HG02763 (cell line): ENCODE data around the gene ERGIC3.
A peak's percentile ranks its signal among the peaks of the same experiment; 100 is the strongest.

Source experiments
- ATAC-seq: cut with Tn5 transposase; IDR thresholded peaks from one replicate; pipeline ENCODE4 v1.9.1; 2021; ENCODE audit warnings: mild to moderate bottlenecking, moderate library complexity; ENCODE audit not compliant: unreplicated experiment

ERGIC3 gene

DNA sequence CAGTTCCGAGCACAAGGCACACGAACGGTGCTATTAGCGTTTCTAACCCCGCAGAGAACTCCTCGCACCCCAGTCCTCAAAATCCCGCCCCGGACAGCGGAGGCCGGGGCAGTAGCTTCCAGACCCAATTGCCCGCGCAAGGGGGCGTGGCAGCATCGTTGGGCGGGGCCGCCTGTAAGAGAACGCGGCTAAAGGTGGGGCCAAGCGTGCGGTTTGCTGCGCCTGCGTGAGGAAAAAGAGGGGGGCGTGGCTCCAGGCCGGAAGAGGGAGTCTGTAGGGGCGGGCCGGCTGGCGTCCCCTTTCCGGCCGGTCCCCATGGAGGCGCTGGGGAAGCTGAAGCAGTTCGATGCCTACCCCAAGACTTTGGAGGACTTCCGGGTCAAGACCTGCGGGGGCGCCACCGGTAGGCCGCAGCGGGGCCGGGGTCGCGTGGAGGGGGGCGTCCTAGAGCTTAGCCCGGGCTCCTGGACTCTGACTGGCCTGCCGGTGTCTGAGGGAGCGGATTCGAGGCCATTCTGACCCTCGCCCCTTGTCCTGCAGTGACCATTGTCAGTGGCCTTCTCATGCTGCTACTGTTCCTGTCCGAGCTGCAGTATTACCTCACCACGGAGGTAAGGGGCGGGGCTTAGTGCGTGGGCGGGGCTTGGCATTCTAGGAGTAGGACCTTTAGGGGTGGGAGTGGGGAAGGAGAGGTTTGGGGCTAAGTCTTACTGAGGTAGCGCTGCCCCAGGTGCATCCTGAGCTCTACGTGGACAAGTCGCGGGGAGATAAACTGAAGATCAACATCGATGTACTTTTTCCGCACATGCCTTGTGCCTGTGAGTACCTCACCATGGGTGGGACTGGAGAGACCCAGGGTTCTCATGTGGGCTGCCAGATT, at the start of gene ERGIC3:
Gene ERGIC3 (plus strand): TSS at position 296 of the 880 bp plus-strand sequence. CDS start 20 bp downstream, at position 316.
- peak; percentile 94 for ATAC-seq

DNA sequence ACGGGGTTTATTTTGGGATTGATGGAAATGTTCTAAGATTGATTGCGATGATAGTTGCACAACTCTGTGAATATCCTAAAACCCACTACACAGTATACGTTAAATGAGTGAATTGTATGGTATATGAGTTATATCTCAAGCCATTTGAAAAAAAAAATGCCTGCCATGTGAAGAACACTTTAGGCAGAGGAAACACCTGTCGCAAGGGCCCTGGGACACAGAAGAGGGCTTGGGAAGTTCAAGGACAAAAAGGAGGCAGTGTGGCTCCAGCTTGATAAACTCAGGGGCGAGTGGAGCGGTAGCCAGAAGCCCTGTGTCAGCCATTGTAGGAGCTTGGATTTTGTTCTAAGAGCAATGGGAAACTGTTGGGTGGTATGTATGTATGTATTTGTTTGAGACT, 49.5 kb upstream of the ERGIC3 start:
- no peak for ATAC-seq

DNA sequence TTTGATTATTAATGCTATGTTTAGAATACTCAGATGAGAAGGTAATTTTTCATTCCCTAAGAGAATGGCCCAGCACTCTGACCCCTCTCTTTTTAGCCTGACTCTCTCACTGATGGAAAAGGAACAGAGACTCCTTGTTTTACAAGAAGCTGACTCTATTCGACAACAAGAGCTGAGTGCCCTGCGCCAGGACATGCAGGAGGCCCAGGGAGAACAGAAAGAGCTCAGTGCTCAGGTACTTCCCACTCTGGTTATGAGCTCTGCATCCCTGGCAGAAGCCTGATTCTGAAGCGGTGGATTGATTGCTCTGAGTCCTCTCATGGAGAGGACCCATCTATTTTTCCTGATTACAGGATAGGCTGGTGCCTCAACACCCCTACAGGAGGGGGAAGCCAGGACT, 45.4 kb upstream of the ERGIC3 start:
- ATAC-seq: no peak

DNA sequence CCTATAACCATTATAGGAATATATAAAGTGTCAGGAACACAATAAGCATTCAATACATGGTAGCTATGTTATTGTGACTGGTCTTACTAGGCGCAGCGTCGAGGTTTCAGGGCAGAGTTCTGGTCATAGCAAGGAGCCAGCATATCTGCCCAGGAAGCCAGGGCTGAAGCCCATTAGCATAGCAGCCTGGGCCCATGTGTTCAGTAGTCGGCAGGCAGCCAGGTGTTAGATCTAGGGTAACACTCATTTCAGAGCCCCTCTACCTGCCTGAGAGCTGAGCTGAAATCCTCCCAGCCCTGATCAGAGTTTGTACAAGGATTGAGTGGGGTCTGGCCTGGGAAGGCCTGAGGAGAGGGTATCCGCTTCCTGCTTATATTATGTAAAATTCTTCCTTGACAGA, 44.6 kb upstream of the ERGIC3 start:
- ATAC-seq: no peak

DNA sequence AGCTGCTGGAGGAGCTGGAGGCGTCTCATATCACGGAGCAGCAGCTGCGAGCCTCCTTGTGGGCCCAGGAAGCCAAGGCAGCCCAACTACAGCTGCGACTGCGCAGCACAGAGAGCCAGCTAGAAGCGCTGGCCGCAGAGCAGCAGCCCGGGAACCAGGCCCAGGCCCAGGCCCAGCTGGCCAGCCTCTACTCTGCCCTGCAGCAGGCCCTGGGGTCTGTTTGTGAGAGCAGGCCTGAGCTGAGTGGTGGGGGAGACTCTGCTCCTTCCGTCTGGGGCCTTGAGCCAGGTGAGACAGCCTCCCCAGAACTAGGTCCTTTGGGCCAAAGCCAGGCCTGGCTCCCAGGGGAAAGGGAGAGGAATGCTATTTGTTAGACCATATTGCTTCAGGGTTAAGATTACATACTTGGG, 44.1 kb upstream of the ERGIC3 start:
- no peak for ATAC-seq

- no peak for ATAC-seq
Measured at GRCh38 chr20:35499271-35499670, 42.6 kb upstream of the ERGIC3 start.

DNA sequence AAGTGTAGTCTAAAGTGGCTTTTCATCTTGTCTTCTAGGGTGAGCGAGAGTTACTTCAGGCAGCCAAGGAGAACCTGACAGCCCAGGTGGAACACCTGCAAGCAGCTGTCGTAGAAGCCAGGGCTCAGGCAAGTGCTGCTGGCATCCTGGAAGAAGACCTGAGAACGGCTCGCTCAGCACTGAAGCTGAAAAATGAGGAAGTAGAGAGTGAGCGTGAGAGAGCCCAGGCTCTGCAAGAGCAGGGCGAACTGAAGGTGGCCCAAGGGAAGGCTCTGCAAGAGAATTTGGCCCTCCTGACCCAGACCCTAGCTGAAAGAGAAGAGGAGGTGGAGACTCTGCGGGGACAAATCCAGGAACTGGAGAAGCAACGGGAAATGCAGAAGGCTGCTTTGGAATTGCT, 39.5 kb upstream of the ERGIC3 start:
- peak; percentile 43 for ATAC-seq

- no peak for ATAC-seq
Measured at GRCh38 chr20:35503281-35503680, 38.6 kb upstream of the ERGIC3 start.

DNA sequence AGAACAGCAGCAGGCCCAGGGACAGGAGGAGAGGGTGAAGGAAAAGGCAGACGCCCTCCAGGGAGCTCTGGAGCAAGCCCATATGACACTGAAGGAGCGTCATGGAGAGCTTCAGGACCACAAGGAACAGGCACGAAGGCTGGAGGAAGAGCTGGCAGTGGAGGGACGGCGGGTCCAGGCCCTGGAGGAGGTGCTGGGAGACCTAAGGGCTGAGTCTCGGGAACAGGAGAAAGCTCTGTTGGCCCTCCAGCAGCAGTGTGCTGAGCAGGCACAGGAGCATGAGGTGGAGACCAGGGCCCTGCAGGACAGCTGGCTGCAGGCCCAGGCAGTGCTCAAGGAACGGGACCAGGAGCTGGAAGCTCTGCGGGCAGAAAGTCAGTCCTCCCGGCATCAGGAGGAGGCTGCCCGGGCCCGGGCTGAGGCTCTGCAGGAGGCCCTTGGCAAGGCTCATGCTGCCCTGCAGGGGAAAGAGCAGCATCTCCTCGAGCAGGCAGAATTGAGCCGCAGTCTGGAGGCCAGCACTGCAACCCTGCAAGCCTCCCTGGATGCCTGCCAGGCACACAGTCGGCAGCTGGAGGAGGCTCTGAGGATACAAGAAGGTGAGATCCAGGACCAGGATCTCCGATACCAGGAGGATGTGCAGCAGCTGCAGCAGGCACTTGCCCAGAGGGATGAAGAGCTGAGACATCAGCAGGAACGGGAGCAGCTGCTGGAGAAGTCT, 37.9 kb upstream of the ERGIC3 start:
- ATAC-seq: no peak

GRCh38 chr20:35504751-35505150, 37.1 kb upstream of the ERGIC3 start:
- ATAC-seq: no peak

DNA sequence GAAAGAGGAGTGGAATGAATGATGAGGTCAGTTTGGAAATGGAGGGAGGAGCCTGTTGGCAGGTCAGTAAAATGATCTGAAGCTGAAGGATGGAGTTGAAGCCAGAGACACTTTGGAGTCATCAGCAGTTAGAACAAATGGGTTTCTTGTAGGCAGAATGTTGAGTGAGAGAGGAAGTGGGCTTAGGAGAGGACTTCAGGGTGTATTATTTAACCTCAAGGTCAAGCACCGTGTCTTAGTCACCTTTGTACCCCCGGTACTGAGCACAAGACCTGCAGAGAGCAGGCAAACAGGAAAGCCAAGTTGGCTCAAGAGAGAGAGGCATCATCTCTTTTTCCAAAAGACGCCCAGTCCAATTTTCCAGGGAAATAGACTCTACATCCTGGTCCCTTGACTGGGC, 35.7 kb upstream of the ERGIC3 start:
- no peak for ATAC-seq

DNA sequence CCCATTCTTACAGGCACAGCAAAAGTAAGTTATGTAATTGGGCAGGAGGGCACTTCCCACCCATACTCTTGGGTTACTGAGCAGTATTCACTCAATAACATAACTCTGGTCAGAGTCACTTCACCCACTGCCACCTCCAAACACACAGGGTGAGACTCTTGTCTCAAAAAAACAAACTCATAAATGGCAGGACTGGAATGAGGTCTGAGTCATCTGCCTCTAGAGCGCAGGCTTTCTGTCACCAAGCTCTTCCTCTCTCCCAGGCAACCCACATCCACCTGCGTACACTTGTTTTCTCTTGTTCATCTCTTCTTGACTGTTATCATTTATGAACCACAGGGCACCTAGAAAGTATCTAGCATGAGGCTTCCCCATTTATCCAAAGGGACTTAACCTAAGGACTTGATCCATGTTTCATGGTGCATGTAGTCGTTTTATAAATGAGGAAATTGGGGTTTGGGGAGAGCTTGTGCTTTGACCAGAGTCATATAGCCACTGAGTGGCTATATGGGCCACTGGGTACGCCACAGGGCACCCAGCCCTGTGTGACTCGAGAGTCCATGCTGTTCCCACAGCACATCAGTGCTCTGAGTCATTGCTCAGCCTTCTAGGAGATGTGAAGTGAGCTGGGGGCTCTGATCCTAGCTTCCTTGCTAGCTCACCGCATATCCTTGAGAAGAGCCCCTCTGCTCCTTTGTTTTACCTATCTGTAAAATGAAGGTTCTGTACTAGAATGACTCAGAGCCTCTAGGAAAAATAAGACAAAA, 34.8 kb upstream of the ERGIC3 start:
- no peak for ATAC-seq

- ATAC-seq: no peak
Measured at GRCh38 chr20:35508493-35509218, 33.2 kb upstream of the ERGIC3 start.

DNA sequence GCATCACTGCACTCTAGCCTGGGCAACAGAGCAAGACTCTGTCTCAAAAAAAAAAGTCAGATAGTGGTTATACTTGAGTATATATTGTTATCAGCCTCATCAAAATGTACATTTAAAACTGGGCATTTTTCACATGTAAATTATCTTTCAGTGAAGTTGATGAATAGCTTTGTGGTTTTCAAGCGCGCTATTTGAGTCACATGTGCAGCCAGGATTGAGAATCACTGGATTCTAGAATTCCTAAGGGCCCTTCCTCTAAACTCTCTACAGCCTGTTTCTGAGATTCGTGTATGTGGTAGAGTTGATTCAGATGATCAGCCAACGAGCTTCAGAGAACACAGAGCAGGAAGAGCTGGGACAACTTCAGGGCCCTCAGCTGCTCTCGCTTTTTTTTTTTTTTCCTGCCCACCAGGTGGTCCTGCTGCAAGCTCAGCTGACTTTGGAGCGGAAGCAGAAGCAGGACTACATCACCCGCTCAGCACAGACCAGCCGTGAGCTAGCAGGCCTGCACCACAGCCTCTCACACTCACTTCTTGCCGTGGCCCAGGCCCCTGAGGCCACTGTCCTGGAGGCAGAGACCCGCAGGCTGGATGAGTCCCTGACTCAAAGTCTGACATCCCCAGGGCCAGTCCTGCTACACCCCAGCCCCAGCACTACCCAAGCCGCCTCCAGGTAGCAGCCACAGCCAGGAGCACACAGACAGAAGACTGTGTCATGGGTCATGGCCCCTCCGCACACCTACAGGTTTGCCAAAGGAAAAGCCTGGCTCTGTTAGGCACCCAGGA, 30.7 kb upstream of the ERGIC3 start:
- no peak for ATAC-seq

DNA sequence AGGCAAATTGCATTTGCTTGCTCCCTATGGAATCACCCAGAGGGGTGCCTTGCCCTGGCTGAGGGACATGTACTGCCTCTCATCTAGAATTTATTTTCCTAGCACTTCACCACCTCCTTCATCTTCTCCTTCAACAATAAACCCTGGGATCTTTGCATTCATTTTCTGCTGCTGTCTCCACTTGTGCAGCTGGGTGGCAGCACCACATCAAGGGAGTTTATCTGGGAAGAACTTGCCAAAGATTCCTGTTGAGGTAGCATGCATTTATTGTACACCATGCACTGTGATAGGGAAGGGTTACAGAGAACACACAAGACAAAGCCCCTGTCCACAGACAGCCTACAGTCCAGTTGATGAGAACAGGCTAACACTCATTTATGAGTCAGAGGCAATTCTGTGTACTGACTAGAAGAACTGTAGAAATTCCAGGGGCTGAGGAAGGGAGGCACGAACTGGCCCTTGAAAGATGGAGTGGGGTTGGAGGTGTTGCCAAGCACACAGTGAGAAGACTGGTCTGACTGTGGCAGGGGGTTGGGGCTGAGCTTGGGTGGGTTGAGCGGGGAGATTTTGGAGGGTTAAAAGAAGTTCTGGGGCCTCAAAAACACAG, 30.0 kb upstream of the ERGIC3 start:
- no peak for ATAC-seq

- no peak for ATAC-seq
Measured at GRCh38 chr20:35514371-35514932, 27.4 kb upstream of the ERGIC3 start.

GRCh38 chr20:35515341-35515740, 26.5 kb upstream of the ERGIC3 start:
- ATAC-seq: no peak

GRCh38 chr20:35515949-35516645, 25.8 kb upstream of the ERGIC3 start:
- no peak for ATAC-seq

DNA sequence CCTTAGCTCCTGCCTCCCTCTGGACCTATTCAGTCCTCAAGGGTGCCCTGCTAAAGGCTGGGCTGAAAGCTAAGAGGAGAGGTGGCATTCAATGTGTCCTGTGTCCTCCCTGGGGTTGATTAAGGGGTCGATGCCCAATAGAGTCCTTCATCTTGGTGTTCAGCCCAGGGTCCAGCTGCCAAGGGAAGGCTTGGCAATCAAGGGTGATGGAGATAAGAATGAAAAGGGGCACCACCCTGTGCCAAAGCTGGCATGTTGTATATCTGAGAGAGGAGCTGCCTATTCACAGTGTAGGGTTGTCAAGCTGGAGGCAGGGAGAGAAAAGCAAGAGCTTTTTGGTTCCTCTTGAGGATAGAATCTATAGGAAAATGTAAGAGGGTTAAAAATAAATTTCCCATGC, 24.8 kb upstream of the ERGIC3 start:
- no peak for ATAC-seq
